Tibial artery (tissue), 4 donors: ENCODE measurements around the gene PRSS23.

Source experiments
- DNase-seq, 2 donors: peaks; one replicate each; pipeline ENCODE4 v3.0.0-alpha.2; 2019
- H3K27ac ChIP-seq, 2 donors: fragments of 200-600 bp; sonication (generic) in 1 of 2; 1 replicate in 1 of 2; 2 replicates in 1 of 2; pipeline ENCODE4 v1.5.1; 2018 to 2019; ENCODE audit warnings: mild to moderate bottlenecking in 1 of 2
- H3K27me3 ChIP-seq, 2 donors: fragments of 200-600 bp; sonication (generic) in 1 of 2; one replicate each; pipeline versions ENCODE4 v1.5.1 to v1.6.0; 2016 to 2019
- H3K36me3 ChIP-seq, 3 donors: fragments of 200-600 bp; sonication (generic) in 2 of 3; one replicate each; pipeline ENCODE4 v1.5.1; 2016 to 2019; ENCODE audit warnings: mild to moderate bottlenecking in 2 of 3
- H3K4me1 ChIP-seq, 4 donors: fragments of 200-600 bp; sonication (generic) in 2 of 4; 1 replicate in 3 of 4; 2 replicates in 1 of 4; pipeline ENCODE4 v1.5.1; 2016 to 2019
- H3K4me3 ChIP-seq, 2 donors: fragments of 200-600 bp; sonication (generic) in 1 of 2; 1 replicate in 1 of 2; 2 replicates in 1 of 2; pipeline ENCODE4 v1.5.1; 2018 to 2019; ENCODE audit warnings: mild to moderate bottlenecking in 2 of 2
- H3K9me3 ChIP-seq, 3 donors: fragments of 200-600 bp; sonication (generic) in 1 of 3; one replicate each; pipeline ENCODE4 v1.5.1; 2016 to 2019
- CTCF ChIP-seq, 2 experiments: fragments of 200-600 bp in 1 of 2; fragments of 450-650 bp in 1 of 2; IDR thresholded peaks; one replicate each; pipeline ENCODE4 v1.5.1; 2017 to 2019; ENCODE audit warnings: antibody characterized with exemption in 2 of 2, mild to moderate bottlenecking in 1 of 2, moderate library complexity in 1 of 2
- intact Hi-C: fragments of 100-400 bp; cut with DNase I; formaldehyde crosslinking; loops from one replicate; pipeline ENCODE4 v1.15.0; 2023; ENCODE audit warnings: low total_unique reads

PRSS23 gene

GRCh38 chr11:86801364-86801763 lies 1.0 kb downstream of the PRSS23 start:
- intact Hi-C loops: loop anchor here (5.0 kb wide), 2 partner anchors 174 to 344 kb away; no protein-coding TSS in a partner anchor
- TF ChIP-seq CTCF (IDR thresholded peaks at IDR 0.05): no peak
- Histone ChIP-seq H3K36me3 (no peaks in the 10 kb centered on the region), H3K4me3 (peak overlapping the region; percentile 91 to 94), H3K4me1 (peaks cover 0 to 53% (median 31%) of the 10 kb centered on the region in 4 donors), H3K9me3 (no peaks in the 10 kb centered on the region), H3K27ac (peak overlapping the region; percentile 87 to 92), H3K27me3 (no peaks in the 10 kb centered on the region)
- no peak for DNase-seq

- intact Hi-C loops: loop anchor here (5.0 kb wide), 2 partner anchors 175 to 345 kb away; no protein-coding TSS in a partner anchor
- Histone ChIP-seq H3K4me1 (peaks cover 0 to 61% (median 33%) of the 10 kb centered on the region in 4 donors), H3K4me3 (peak overlapping the region; percentile 91 to 94)
Observed at GRCh38 chr11:86802146-86802545, 1.8 kb downstream of the PRSS23 start.

GRCh38 chr11:86802601-86803051 lies 2.3 kb downstream of the PRSS23 start:
- Histone ChIP-seq H3K4me1 (peaks cover 0 to 65% (median 34%) of the 10 kb centered on the region in 4 donors), H3K27me3 (no peaks in the 10 kb centered on the region), H3K27ac (peak overlapping the region; percentile 87 to 92), H3K36me3 (peaks cover 0 to 1% (median under 1%) of the 10 kb centered on the region in 3 donors), H3K4me3 (peak overlapping the region; percentile 91 to 94), H3K9me3 (no peaks in the 10 kb centered on the region)
- peak; percentile 59 for TF ChIP-seq CTCF (IDR thresholded peaks at IDR 0.05)
- intact Hi-C loops: loop anchor here (5.0 kb wide), 2 partner anchors 175 to 345 kb away; no protein-coding TSS in a partner anchor
- no peak for DNase-seq

More at GRCh38 chr11:86802146-86802545, 1.8 kb downstream of the PRSS23 start:
- Histone ChIP-seq H3K27me3 (no peaks in the 10 kb centered on the region), H3K9me3 (no peaks in the 10 kb centered on the region), H3K27ac (peak overlapping the region; percentile 87 to 92), H3K36me3 (no peaks in the 10 kb centered on the region)
- DNase-seq: no peak
- TF ChIP-seq CTCF (IDR thresholded peaks at IDR 0.05): no peak

GRCh38 chr11:86803136-86804045 lies 3.0 kb downstream of the PRSS23 start:
- H3K4me1 ChIP-seq: peaks cover 0 to 72% (median 34%) of the 10 kb centered on the region in 4 donors
- peaks cover 7 to 9% (median 9%) of the 10 kb centered on the region in 3 donors for H3K36me3 ChIP-seq
- TF ChIP-seq CTCF (IDR thresholded peaks at IDR 0.05): no peak
- peak overlapping the region; percentile 87 to 92 for H3K27ac ChIP-seq
- H3K9me3 ChIP-seq: no peaks in the 10 kb centered on the region
- peak overlapping the region; percentile 91 to 94 for H3K4me3 ChIP-seq
- no peaks in the 10 kb centered on the region for H3K27me3 ChIP-seq
- intact Hi-C loops: loop anchor here (5.0 kb wide), 2 partner anchors 176 to 346 kb away; no protein-coding TSS in a partner anchor
- DNase-seq: no peak

- H3K4me3 ChIP-seq: no peak overlapping the region
- H3K9me3 ChIP-seq: no peaks in the 10 kb centered on the region
- H3K27ac ChIP-seq: peak overlapping the region; percentile 87 to 92
- H3K36me3 ChIP-seq: peaks cover 7 to 12% (median 12%) of the 10 kb centered on the region in 3 donors
- no peaks in the 10 kb centered on the region for H3K27me3 ChIP-seq
- intact Hi-C loops: loop anchor here (5.0 kb wide), 2 partner anchors 178 to 348 kb away; no protein-coding TSS in a partner anchor
- DNase-seq: no peak
- TF ChIP-seq CTCF (IDR thresholded peaks at IDR 0.05): no peak
- peaks cover 0 to 78% (median 34%) of the 10 kb centered on the region in 4 donors for H3K4me1 ChIP-seq
Observed at GRCh38 chr11:86804951-86805350, 4.6 kb downstream of the PRSS23 start.
